GM18520 (cell line): ENCODE data around the gene MTHFD1L.

Experiments used
- ATAC-seq: cut with Tn5 transposase; IDR thresholded peaks from one replicate; pipeline ENCODE4 v1.9.1; 2021; ENCODE audit not compliant: unreplicated experiment

The MTHFD1L gene

GRCh38 chr6:150897400-150897943 is 32.0 kb downstream of the MTHFD1L start:
- ATAC-seq = no peak

GRCh38 chr6:150898399-150899170 is 33.1 kb downstream of the MTHFD1L start:
- ATAC-seq = no peak

- no peak for ATAC-seq
Measured at GRCh38 chr6:150899231-150899630, 33.7 kb downstream of the MTHFD1L start.

- no peak for ATAC-seq
Measured at GRCh38 chr6:150900049-150900448, 34.5 kb downstream of the MTHFD1L start.

- ATAC-seq = no peak
Measured at GRCh38 chr6:150902142-150902776, 36.8 kb downstream of the MTHFD1L start.

GRCh38 chr6:150905769-150906168 is 40.3 kb downstream of the MTHFD1L start:
- no peak for ATAC-seq

- no peak for ATAC-seq
Measured at GRCh38 chr6:150906641-150907326, 41.3 kb downstream of the MTHFD1L start.

- ATAC-seq = no peak
Measured at GRCh38 chr6:150907383-150907782, 41.9 kb downstream of the MTHFD1L start.

- ATAC-seq = no peak
Measured at GRCh38 chr6:150908901-150909300, 43.4 kb downstream of the MTHFD1L start.

GRCh38 chr6:150910561-150910960 is 45.1 kb downstream of the MTHFD1L start:
- ATAC-seq = no peak

GRCh38 chr6:150914372-150914771 is 48.9 kb downstream of the MTHFD1L start:
- ATAC-seq = no peak

- ATAC-seq = no peak
Measured at GRCh38 chr6:150915131-150915879, 49.8 kb downstream of the MTHFD1L start.

- no peak for ATAC-seq
Measured at GRCh38 chr6:150915880-150916265, 50.4 kb downstream of the MTHFD1L start.

- ATAC-seq = no peak
Measured at GRCh38 chr6:150919938-150920337, 54.4 kb downstream of the MTHFD1L start.

GRCh38 chr6:150922137-150922536 is 56.6 kb downstream of the MTHFD1L start:
- no peak for ATAC-seq

- ATAC-seq = no peak
Measured at GRCh38 chr6:150924808-150925589, 59.5 kb downstream of the MTHFD1L start.

GRCh38 chr6:150925590-150925928 is 60.1 kb downstream of the MTHFD1L start:
- no peak for ATAC-seq

GRCh38 chr6:150925976-150926375 is 60.5 kb downstream of the MTHFD1L start:
- no peak for ATAC-seq

- ATAC-seq = no peak
Measured at GRCh38 chr6:150928882-150929281, 63.4 kb downstream of the MTHFD1L start.

- ATAC-seq = no peak
Measured at GRCh38 chr6:150929416-150929815, 63.9 kb downstream of the MTHFD1L start.
